GM18867 (cell line): Measurements from ENCODE around the gene SF1.

Source experiments
- ATAC-seq: cut with Tn5 transposase; IDR thresholded peaks from one replicate; pipeline ENCODE4 v1.9.1; 2021; ENCODE audit warnings: mild to moderate bottlenecking, moderate library complexity; ENCODE audit not compliant: unreplicated experiment

The SF1 gene

DNA sequence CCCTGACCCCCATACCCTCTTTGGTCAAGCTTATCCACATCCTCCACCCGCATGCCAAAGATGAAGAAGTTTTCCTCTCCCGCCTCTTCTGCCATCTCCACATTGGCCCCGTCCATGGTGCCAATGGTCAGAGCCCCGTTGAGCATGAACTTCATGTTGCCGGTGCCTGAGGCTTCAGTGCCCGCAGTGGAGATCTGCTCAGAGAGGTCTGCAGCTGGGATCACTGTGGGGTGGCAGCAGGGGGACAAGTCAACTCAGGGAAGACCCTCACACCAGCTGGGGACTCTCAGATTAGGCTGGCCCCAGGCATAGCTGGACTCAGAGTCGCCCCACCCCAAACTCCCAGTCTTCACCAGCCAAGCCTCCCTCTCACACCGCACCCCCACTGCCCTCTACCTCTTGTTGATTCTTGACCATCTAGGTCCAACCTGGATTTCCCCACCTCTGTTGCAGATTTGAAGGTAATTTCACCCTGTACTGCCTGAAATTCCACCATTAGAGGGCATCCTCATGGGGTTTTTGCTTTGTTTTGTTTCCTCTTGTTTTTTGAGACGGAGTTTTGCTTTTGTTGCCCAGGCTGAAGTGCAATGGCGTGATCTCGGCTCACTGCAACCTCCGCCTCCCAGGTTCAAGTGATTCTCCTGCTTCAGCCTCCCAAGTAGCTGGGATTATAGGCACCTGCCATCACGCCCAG is 27.8 kb downstream of the SF1 start:
- ATAC-seq = no peak

DNA sequence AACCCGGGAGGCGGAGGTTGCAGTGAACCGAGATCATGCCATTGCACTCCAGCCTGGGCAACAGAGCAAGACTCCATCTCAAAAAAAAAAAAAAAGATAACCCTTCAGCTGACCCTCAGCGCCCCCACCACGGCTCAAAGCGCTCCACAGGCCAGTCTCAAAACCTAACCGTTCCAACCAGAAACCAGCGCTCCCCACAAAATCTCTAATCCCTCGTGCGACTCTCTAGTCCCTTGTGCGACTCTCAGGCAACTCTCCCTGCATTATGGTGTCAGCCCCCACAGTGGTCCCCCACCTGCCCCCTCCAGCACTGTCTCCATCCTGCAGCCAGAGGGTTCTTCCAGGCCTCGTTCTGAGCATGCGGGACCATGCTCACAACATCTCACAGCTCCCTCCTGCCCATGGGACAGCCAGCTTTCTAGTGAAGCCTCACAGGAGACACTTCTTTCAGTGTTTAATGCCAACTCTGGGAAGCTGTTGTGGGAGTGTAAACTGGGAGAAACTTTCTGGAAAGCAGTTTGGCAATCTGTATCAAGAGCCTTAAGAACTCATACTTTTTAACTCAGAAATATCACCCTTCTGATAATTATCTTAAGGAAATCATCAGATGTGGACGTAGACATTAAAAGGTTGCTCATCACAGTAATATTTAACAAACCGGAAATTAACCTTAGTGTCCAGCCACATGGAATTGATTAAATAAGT is 30.2 kb downstream of the SF1 start:
- ATAC-seq = no peak

DNA sequence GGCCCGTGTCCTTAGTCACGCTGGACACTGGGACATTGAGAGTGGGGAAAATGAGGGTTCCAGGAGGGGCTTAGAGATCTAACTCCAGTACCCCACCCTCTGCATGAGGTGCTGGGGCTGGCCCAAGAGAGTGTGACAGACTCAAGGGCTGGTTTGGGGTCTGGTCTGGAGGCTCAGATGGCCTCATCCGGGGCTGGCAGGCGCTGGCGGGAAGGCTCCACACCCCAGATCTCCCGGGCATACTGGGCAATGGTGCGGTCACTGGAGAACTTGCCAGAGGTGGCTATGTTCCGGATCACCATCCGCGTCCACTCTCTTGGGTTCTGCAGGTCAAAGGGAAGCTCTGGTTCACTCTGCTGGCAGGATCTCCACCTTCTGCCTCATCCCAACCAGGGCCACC is 31.9 kb downstream of the SF1 start:
- no peak for ATAC-seq

DNA sequence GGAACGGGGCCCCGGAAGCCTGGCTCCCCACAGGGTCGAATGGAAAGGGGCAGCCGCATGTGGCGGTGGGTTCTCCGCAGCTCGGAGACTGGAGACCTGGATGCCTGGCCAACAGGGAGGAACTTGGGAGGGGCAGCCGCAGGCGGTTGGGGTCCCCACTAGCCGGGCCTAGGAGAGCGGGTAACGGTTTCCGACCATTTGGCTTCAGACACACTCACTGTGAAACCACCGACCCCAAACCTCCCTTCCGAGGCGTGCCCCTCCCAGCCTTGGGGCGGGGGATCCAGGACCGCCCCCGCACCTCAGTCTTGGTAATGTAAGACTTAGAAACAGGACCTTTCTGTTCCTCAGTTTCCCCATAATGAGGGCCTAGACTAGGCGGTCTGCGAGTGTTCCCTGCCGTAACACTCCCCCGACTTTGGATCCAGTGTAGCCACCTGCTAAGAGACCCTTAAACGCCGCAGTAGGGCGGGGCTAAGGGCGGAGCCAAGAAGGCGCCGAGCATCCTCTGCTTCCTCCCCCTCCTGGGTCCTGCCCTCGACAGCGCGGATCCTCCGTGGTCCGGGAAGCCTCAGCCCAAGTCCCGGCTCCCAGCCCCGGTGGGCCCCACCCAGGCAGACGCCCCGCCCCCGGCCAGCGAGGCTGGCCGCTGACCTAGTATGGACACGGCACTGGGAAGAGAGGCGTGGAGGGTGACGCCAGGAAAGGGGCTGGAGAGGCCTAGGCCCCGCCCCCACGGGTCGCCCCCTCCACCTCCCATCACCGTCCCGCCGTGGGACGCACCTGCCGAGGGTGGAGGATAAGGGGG is 32.6 kb downstream of the SF1 start:
- no peak for ATAC-seq

DNA sequence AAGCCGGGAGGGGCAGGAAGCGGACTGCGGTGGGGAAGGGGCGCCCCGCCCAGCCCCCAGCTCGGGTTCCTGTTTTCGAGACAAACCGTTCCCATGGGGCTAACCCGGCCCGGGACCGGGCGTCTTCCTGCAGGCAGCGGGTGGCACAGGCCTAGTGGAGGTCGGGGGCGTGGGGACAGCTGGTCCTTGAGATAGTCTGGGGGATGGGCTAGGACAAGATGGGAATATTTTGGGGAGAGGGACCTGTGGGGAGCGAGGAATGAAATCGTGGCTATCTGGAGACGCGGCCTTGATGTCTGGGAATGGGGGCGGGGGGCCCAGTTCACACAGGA is 33.2 kb downstream of the SF1 start:
- ATAC-seq = no peak

- ATAC-seq = no peak
Measured at GRCh38 chr11:64744544-64745188, 33.7 kb downstream of the SF1 start.

DNA sequence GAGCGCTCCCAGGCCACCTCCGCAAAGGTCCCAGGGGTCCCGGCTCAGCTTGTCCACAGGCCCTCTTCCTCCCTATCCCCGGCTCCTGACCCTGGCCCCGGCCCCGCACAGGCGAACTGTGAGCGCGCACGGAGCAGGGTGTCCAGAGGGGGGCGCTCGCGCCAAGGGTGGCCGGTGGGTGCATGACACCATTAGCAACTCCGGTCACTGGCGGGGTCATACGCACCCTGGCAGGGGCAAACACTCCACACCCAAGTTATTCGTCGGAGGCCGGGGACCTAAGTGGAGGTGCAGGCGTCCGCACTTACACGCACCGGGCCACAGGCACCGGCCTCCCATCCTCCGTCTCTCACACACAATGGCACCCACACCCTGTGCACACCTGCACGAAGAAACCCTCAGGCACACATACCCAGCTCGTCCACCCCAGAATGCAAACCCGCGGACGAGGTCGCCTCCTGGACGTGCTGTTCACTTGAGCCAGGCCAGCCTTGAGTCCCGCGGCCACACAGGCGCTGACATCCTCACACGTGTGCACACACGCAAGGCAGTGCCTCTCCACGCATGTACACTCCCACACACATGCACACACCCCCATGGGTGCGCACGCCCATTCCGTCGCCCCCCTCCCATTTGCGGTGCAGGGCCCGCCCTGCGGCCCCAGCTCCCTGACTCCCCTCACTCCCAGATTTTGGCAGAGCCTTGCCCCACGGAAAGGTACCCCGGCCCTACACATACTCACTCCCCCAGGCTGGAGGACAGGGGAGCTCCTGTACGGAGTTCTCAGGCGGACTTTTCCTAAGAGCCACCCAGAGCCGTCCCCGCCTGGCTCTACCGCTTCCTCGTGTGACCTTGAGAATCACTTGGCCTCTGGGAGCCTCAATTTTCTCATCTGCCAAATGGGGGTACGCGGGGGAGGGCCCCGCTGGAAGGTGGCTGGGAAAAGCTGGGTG is 34.5 kb downstream of the SF1 start, which contains the start of gene RASGRP2:
Gene RASGRP2 (minus strand): TSS at position 552 of the 953 bp plus-strand sequence. CDS start 1,276 bp downstream, outside the sequence.
- ATAC-seq = no peak

DNA sequence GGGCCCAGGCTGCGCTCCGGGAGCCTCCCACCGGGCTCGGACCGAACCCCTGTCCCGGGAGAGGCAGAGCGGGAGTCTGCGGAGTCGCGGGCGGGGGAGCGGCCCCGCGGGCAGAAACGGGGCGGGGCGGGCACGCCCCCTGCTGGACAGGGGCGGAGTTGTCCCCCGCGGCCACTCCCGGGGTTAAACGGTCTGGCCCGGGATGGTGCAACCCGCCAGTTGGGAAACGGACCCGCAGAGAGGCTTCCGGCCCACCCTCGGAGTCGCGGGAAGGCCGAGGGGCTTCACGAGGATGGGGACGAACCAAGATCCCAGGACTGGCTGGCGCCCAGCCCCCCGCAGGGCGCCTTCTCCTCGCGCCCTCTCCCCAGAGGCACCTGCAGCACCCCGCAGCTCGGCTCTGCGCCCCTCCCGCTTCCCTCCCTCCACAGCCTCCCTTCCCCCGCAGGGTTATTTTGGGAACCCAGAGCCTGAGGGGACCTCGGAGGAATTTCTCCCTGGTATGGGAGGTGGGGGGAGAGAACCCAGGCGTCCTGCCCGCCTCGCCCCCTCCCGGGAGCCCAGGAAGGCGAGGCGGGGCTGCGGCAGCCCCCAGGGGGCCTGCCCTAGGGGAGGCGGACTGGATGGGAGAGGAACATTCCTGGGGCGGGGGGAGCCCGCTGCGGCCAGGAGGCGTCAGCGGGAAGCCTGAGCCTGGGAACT is 35.3 kb downstream of the SF1 start:
- ATAC-seq = peak; percentile 44

GRCh38 chr11:64742087-64742888 is 36.1 kb downstream of the SF1 start:
- peak; percentile 19 for ATAC-seq

DNA sequence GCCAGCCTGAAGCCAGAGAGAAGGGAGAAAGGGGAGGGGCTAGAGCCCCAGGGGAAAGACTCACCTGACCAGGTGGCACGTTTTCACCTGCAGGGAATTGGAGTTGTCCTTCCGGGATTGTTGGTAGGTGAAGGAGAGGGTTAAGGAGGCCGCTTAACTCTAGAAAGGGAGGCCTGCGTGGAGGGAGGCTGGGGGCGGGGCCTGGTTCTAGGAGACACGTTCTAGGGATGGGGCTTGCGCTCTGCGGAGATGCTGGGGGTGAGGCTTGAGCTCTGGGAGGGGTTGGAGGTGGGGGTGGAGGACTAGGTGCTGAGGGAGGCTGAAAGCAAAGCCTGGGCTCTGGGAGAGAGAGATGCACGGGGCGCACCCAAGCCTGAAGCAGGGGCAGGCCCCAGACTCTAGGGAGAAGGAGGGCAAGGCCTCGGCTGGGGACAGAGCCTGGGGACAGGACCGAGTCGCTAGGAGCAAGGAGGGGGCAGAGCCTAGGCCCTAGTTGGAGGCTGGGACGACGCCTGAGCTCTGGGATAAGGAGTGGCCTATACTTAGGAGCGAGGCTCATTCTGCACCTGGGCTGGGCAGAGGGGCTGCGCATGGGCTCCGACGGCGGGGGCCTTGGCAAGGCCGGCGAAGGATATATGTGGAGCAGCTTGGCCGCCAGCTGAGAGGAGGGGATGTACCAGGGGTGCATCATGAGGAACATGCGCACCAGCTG is 36.8 kb downstream of the SF1 start:
- ATAC-seq = no peak

- ATAC-seq = no peak
Measured at GRCh38 chr11:64739871-64740270, 38.5 kb downstream of the SF1 start.

- ATAC-seq = no peak
Measured at GRCh38 chr11:64736654-64737053, 41.7 kb downstream of the SF1 start.

DNA sequence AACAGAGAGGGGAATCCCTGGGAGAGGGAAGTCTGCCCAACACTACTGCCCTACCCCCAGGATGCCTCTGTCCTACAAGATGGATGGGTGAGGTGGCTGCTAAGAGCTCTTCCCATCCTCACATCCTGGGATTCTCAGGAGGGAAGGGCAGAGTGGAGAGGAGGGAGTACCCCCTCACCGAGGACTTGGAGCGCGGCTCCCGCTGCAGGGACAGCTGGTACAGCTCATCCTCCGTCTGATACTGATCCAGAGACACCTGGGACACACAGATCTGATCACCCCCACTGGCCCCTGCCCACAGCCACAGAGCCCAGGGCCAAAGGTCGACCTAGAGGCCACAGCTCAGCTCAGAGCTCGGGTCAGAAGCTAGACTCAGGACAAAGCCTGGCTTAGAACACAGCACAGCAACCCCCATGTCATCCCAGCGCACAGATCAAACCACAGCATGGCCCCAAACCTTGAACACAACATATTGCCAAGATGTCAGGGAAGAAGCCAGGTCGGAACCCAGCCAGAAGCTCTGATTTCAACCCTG is 42.5 kb downstream of the SF1 start:
- no peak for ATAC-seq

DNA sequence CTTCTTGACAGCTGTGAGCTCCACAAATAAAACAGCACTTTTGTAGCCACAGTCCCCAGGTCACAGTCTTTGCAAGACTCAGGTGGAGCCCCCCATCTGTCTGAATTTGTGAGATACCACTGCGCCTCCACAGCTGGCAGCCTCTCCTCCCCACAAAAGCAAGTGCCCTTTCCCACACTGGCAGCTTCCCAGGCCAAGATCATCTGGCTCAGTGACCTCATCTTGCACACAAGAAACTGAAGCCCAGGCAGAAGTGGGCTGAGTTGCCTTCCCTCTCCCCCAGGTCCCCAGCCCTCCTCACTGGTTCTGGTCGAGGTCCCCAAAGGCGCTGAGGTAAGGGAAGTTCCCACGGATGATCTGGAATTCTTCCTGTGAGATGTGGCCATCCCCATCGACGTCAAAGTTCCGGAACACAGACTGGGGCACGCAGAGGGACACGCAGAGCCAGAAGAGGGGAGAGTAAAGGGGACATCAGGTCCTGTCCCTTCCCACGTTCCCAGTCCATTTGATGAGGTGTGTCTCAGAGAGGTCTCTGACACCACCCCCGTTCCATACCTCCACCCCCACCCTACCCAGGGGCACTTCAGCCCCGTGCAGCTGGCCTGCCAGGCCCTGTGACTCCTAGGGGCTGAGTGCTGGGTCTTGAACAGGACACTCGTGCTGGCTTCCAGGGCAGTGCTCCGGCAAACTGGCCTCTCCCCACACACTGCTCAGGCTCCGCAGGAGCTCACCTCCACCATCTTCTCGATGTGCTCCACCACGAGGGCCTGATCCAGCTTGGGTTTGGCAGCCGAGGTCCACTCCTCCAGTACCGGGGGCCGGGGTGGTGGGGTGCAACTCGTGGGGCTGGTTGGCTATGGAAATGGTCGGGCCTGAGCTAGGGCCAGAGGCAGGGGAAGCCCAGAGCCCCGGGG is 43.3 kb downstream of the SF1 start:
- ATAC-seq = no peak

DNA sequence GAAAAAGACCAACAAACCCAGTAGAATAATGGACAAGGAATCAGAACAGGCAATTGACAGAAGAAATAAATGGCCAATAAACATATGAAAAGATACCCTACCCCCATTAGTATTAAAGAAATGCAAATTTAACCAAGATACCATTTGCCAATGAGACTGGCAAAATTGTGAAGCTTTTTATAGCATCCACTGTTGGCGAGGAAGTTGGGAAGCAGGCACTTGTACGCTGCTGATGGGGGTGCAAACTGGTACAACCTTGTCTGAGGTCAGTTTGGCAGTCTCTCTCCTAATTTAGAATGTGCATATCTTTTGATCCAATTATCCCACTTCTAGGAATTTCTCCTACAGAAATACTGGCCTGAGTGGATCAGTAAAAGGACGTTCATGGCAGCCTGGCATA is 46.7 kb downstream of the SF1 start:
- ATAC-seq = no peak

GRCh38 chr11:64729851-64730382 is 48.4 kb downstream of the SF1 start:
- ATAC-seq = no peak
